NCI-H1092 treated with DMSO at 0.1 percent for 48 hours (cell line): Measurements from ENCODE around the gene SUSD4.

Experiments
- DNase-seq: peaks from one replicate; lab custom pipeline; 2025; lab: John Stamatoyannopoulos, UW

SUSD4 gene

GRCh38 chr1:223209992-223210787 is 153.8 kb downstream of the SUSD4 start:
- no peak for DNase-seq

DNA sequence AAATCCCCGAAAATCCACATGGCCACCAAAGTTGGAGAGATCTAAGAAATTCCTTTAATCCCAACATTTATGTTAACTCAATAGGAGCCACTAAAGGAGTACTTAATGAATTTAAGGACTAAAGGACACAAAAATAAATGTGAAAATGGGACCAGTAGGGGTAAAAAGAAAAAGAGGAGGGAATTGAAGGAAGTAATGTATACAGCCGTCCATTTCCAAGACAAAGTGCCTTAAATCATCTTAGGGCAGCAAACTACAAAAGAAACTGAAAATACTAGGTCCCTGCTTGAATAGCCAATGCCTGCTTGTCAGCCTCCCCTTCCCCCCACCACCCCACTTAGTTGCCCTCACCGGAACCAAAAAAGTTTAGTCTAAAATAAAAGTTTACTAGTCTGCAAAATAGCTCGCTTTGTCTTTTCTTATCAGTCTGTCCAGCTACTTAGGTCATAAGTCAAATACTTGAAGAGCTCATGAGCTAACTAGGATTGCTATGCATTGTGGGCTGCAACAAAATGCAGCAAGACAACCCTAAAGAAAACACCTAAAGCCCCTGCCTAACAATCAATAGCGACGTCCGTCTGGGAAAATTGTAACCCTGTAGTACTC is 154.6 kb downstream of the SUSD4 start:
- no peak for DNase-seq

DNA sequence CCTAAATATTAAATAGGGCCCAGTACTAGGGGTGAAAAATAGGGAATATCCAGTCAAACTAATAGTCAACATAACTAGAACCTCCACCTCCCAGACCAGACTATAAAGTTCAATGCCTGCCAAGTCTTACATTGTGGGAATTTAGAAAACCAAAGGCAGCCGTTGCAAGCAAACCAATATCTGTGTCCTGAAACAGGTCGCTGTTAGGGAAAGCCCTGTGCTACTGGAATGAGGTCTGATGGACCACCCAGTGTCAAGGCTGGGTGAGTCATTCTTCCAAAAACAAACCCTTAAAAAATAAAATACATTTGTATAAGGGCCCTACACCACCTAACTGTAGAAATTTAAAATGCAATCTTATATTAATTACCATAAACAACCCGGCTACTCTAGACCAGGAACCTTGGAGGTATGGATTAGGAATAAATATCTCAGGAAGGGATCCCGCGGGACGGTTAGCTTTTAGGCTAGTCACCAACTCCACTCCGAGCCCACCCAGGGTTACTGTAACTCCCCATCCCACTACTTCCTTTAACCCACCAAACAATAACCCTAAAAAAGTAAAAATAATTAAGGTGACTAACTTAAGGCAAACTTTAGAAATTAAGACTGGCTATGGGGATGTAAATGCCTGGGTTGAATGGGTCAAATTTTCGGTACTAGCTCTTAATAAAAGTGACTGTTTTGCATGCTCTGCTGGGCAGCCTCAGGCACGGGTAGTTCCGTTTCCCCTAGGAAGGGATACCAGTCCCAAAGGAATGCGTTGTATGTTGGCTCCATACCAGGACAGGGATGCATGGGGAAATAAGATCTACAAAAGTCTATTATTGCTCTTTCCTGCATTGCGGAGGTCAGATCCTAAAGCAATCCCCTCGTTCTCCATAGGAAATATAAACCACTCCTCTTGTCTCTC is 155.6 kb downstream of the SUSD4 start:
- no peak for DNase-seq

GRCh38 chr1:223207293-223208066 is 156.5 kb downstream of the SUSD4 start:
- no peak for DNase-seq

GRCh38 chr1:223204424-223204823 is 159.6 kb downstream of the SUSD4 start:
- DNase-seq = no peak

DNA sequence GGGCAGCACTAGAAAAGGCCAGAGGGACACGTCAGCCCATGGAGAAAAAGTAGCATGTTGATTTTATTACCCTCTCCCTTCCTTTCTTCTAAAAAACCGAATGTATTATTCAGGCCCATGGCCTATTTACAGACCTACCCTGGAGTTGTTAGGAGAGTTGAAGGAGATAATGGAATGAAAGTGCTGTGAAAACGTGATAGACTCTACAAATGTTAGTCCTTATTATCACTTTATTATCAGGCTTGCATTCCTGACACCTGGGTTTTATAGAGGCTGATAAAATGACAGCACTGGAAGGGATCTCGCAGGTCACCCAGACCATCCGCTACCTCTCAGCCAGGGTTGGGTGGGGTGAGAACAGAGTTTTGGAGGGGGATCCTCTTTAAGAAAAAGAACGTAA is 160.3 kb downstream of the SUSD4 start:
- no peak for DNase-seq

DNA sequence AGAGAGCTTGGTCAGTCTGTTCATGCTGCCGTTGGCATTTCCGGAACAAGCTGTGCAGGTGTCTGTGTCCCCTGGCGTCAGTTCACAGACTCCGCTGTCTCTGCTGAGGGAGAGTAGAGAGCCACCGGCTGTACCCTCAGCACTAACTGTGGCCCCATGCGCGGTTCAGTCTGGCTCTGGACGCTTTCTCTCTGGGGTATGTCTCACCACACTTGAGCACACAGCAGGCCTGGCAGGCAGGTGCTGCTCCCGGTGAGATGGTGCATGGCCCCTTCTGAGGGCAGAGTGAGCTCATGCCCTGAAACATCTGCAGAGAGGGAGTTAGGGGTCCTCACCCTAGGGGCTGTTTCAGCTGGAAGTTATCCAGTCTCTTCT is 161.0 kb downstream of the SUSD4 start:
- DNase-seq = no peak

DNA sequence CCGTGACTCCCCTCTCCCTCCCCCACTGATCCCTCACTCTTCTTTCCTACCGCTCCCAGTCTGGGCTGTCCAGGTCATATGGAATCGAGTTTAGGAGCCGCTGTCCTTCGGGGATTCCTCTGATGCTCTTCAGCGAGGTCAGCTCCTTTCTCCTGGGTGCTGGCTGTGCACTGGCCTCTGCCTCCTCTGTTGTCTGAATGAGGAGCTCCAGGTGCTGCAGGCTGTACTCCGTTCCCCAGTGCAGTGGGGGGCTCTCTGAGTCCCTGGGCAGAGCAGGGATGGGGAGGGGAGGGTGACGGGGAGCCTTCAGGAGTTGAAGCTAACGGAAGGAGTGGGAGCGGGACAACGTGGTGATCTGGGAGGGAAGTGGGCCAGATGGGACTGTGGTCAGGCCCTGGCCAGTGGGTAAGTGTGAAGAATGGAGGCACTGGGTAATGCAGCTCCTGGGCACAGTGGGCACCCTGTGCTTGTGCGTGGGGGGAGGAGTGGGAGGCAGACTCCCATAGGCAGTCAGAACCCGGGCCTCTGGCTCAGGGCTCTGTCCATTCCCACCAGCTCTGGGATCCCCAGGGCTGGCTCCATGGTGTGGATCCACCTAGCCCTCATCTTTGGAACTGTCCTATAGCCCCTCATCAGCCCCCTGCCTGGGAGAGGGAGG is 161.5 kb downstream of the SUSD4 start:
- DNase-seq = no peak

- DNase-seq = no peak
These were observed 162.0 kb downstream of the SUSD4 start for GRCh38 chr1:223201967-223202366.

- no peak for DNase-seq
These were observed 163.1 kb downstream of the SUSD4 start for GRCh38 chr1:223200903-223201302.

DNA sequence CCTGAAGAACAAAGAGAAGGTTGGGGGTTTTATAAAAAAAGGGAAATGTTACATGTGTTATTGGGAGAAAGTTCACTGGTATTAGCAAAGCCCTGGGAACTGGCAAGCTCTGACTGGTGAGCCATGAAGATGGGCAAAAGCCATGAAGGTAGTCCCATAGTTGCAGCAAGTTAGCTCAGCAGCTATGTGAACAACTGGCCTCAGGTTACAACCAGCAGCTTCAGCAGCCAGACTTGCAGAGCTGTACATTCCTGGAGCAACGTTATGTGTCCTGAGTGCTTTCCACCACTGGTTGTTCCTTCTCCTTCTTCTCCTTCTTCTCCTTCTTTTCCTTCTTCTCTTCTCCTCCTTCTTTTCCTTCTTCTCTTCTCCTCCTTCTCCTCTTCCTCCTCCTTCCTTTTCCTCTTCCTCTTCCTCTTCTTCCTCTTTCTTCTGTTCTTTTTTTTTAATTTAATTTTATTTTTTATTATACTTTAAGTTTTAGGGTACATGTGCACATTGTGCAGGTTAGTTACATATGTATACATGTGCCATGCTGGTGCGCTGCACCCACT is 164.8 kb downstream of the SUSD4 start:
- DNase-seq = no peak

DNA sequence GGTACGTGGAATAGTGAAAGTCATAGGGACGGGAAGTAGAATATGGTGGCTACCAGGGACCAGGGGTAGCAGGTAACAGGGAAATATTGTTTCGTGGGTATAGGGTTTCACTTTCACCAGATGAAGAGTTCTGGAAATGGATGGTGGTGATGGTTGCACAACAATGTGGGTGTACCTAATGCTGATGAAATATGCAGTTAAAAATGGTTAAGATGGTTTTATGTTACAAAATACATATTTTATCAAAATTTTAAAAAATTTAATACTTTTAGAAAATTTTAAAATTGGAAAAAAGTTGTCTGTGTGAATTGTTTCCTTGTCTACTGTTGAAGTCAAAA is 165.4 kb downstream of the SUSD4 start:
- DNase-seq = no peak

- no peak for DNase-seq
These were observed 165.9 kb downstream of the SUSD4 start for GRCh38 chr1:223197923-223198627.

DNA sequence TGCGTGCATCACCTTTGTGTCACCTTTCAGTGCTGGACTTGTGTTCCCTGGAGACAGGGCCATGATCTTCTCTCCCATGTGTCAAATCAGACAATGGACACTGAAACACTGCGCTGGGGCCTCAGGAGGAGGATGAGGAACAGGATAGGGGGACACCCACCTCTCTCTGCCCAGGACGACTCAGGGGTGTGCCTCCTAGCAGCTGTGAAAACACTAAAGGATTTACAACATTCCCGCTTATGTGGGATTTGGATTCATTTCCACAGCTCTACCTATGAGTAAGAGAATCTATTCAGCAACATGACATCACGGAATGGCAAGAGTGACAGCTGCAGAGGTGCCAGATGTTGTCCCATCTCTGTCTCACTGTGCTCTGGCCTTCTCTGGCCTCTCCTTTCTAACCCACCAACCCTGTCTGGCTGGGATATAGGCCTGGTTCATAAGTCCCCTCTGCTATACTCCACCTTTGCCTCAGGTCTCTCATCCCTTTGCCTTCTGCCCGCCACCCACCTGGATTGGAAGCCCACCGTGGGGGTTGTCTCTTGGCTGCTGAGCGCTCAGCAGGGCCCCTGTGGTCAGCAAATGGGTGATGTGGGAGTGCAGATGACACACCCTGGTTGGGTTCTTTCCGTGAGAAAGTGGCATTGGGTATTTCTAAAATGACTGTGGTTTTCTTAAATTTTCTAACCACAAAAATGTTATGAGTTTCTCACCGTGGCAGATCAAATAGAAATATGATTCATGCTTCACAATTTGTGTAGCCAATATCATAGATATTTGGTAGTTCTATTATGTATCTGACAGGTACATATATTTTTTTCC is 173.9 kb downstream of the SUSD4 start:
- DNase-seq = no peak

- no peak for DNase-seq
These were observed 174.5 kb downstream of the SUSD4 start for GRCh38 chr1:223189525-223189902.

DNA sequence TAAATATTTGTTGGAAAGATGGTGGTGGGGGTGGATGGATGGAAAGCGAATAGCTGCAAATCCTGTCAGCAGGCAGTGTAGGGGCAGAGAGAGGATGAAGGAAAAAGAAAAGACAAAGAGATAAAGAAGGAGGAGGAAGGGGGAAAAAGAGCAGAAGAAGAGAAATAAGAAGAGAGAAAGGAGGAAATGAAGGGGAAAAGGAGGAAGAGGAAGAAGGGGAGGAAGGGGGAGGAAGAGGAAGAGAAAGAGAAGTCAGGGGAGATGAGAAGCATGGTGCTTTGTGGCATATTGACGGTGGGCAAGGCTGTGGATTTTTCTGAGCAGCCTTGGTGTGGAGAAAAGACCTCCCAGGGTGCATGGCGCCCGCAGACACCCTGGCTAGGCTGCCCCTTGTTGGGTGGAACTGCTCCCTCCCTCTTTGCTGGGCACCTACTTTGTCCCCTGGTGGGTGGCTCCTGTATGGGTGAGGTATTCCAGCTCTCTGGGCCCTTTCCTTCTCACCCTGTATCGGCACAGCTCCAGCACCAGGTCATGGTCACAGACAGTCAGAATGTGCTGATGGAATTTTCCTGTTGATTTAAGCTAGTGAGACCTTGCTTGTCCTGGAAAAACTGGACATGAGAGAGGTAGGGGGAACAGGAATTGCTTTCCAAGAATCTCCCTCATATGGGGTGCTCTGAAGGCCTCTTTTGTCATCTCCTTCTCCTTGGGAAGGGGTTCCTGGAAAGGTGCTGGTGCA is 175.2 kb downstream of the SUSD4 start:
- DNase-seq = no peak

GRCh38 chr1:223186800-223187199 is 177.2 kb downstream of the SUSD4 start:
- no peak for DNase-seq

DNA sequence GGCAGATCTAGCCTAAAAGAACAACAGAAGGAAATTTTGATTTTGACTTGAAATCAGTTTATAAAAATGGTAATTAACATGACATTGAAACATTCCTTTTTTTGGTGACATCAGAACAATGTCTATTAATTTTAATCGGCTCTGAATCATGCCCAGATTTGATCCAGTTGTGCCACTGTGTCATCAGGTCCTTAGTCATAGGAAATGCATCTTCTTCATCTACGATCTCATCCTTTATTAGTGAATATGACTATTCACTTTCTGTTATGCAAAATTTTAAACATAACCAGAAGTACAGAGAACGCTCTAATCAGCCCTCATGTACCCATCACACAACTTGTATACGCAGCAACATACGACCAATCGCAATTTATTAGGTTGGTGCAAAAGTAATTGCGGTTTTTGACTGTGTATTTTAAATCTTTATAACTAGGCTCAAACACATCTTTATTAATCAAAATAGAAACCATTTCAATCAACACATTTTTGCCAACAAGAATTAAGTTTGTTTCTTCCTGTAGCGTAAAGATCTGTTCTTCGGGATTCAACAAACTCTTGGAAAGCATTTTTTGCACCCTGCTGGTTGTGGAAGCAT is 180.6 kb downstream of the SUSD4 start:
- DNase-seq = no peak
